ENCODE measurements around the gene JAKMIP3.

DNA sequence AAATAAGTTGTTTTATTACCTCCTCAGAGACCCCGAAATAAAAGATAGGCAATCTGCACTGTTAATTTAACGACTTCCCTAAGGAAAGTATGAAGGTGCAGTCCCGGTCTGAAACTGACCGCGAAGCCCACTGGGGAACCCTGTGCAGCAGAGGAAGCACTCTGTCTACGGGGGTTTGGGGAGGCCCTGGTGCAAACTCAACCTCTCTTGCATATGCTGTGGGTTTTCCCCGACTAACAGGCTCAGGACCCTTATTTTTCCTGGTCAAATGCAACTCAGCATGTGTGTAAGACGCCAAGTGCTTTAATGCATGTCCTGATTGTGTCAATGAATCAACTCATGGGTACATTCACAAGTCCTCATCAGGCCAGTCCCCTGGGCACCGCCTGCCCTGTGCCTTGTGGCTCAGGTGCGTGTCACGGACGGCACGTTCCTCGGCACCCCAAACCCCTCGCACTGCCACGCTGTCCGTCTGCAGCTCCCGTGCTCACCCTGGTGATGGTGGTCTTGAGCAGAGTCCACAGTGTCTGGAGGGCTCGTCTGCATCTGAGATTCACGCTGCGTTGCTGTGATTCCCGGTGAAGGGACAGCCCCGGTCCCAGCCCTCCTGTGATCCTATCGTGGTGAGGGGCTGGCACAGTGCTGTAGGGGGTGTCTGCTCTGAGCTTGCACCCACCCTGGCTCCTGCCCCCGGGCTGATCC lies 33.8 kb downstream of the JAKMIP3 start:
- TF ChIP-seq EZH2phosphoT487 (IDR thresholded peaks at IDR 0.05; ENCODE audit: borderline replicate concordance) (no peak), JUND (IDR thresholded peaks at IDR 0.05) (no peak)
- TF ChIP-seq, protein P1, sequence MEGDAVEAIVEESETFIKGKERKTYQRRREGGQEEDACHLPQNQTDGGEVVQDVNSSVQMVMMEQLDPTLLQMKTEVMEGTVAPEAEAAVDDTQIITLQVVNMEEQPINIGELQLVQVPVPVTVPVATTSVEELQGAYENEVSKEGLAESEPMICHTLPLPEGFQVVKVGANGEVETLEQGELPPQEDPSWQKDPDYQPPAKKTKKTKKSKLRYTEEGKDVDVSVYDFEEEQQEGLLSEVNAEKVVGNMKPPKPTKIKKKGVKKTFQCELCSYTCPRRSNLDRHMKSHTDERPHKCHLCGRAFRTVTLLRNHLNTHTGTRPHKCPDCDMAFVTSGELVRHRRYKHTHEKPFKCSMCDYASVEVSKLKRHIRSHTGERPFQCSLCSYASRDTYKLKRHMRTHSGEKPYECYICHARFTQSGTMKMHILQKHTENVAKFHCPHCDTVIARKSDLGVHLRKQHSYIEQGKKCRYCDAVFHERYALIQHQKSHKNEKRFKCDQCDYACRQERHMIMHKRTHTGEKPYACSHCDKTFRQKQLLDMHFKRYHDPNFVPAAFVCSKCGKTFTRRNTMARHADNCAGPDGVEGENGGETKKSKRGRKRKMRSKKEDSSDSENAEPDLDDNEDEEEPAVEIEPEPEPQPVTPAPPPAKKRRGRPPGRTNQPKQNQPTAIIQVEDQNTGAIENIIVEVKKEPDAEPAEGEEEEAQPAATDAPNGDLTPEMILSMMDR (IDR thresholded peaks at IDR 0.05 in 2 of 3, conservative IDR thresholded peaks at IDR 0.05 in 1 of 3; ENCODE audit: borderline replicate concordance in 1 of 3, insufficient read depth in 1 of 3, low read depth in 2 of 3, low read length in 2 of 3) = no peak
- TF ChIP-seq, protein P2, sequence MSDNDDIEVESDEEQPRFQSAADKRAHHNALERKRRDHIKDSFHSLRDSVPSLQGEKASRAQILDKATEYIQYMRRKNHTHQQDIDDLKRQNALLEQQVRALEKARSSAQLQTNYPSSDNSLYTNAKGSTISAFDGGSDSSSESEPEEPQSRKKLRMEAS (IDR thresholded peaks at IDR 0.05) = no peak
